Astrocyte (in vitro differentiated cells and primary cell): ENCODE results near the gene NMRK1. TPM values are rescaled to one million over a fixed set of nuclear protein-coding genes. Genes with fewer than 3 reads are reported as not detected.

Experiments
- DNase-seq: peaks from one replicate; pipeline ENCODE4 v3.0.0-alpha.2; 2010; ENCODE audit warnings: low read depth
- FAIRE-seq: peaks from 2 replicates; lab custom pipeline; 2011; peaks lifted over from hg19 to GRCh38; lab: Jason Lieb, UNC
- H2AFZ ChIP-seq: 2 replicates; pipeline ENCODE4 v1.6.0; 2012; ENCODE audit warnings: low read depth, low read length, inconsistent platforms
- H3K27ac ChIP-seq: 2 replicates; pipeline ENCODE4 v1.5.1; 2011; ENCODE audit warnings: low read depth, low read length, inconsistent platforms
- H3K27me3 ChIP-seq: 2 replicates; pipeline ENCODE4 v1.6.0; 2011; ENCODE audit warnings: low read length, inconsistent platforms; ENCODE audit not compliant: insufficient read depth
- H3K36me3 ChIP-seq: 2 replicates; pipeline ENCODE4 v1.5.1; 2011; ENCODE audit warnings: low read length, inconsistent platforms; ENCODE audit not compliant: insufficient read depth
- H3K4me1 ChIP-seq: 2 replicates; pipeline ENCODE4 v1.5.1; 2011; ENCODE audit warnings: low read length, inconsistent platforms; ENCODE audit not compliant: insufficient read depth
- H3K4me2 ChIP-seq: 2 replicates; pipeline ENCODE4 v1.6.0; 2012; ENCODE audit warnings: low read length, inconsistent platforms
- H3K4me3 ChIP-seq: 2 replicates; pipeline ENCODE4 v1.5.1; 2011; ENCODE audit warnings: low read depth, mild to moderate bottlenecking, low read length, inconsistent platforms; ENCODE audit not compliant: insufficient read depth
- H3K79me2 ChIP-seq: 2 replicates; pipeline ENCODE4 v1.6.0; 2012; ENCODE audit warnings: mild to moderate bottlenecking, low read length, inconsistent platforms; ENCODE audit not compliant: insufficient read depth
- H3K9ac ChIP-seq: 2 replicates; pipeline ENCODE4 v1.6.0; 2012; ENCODE audit warnings: mild to moderate bottlenecking, low read length, inconsistent platforms
- H3K9me3 ChIP-seq: 2 replicates; pipeline ENCODE4 v1.5.1; 2012; ENCODE audit warnings: low read depth, mild to moderate bottlenecking, low read length, inconsistent platforms; ENCODE audit not compliant: insufficient read depth
- H4K20me1 ChIP-seq: 2 replicates; pipeline ENCODE4 v1.6.0; 2012; ENCODE audit warnings: low read length, inconsistent platforms; ENCODE audit not compliant: insufficient read depth
- H3K27ac Mint-ChIP-seq: one replicate; pipeline ENCODE4 v1.8.0; 2021; ENCODE audit warnings: mild to moderate bottlenecking, mixed read lengths; ENCODE audit not compliant: unreplicated experiment
- H3K27me3 Mint-ChIP-seq: one replicate; pipeline ENCODE4 v1.8.0; 2021; ENCODE audit warnings: low read depth, mixed read lengths; ENCODE audit not compliant: unreplicated experiment
- H3K36me3 Mint-ChIP-seq: one replicate; pipeline ENCODE4 v1.8.0; 2021; ENCODE audit warnings: low read depth, mixed read lengths; ENCODE audit not compliant: unreplicated experiment
- H3K4me1 Mint-ChIP-seq: one replicate; pipeline ENCODE4 v1.8.0; 2021; ENCODE audit warnings: low read depth, mixed read lengths; ENCODE audit not compliant: unreplicated experiment
- H3K4me3 Mint-ChIP-seq: one replicate; pipeline ENCODE4 v1.8.0; 2021; ENCODE audit warnings: mild to moderate bottlenecking, moderate library complexity, mixed read lengths; ENCODE audit not compliant: unreplicated experiment
- H3K9me3 Mint-ChIP-seq: one replicate; pipeline ENCODE4 v1.8.0; 2021; ENCODE audit warnings: mild to moderate bottlenecking, mixed read lengths; ENCODE audit not compliant: unreplicated experiment
- EZH2 ChIP-seq: IDR thresholded peaks from 2 replicates; pipeline ENCODE4 v1.6.1; 2012; ENCODE audit warnings: mild to moderate bottlenecking, low read length, inconsistent platforms; ENCODE audit not compliant: insufficient read depth
- total RNA-seq: library from RNA; stranded (reverse); gene quantifications from 2 replicates; pipeline ENCODE4 v1.2.1, GENCODE V29; 2021
- TF ChIP-seq, protein P1 (sequence below): IDR thresholded peaks from 2 replicates; pipeline ENCODE4 v1.5.1; 2011; ENCODE audit warnings: low read depth, mild to moderate bottlenecking, inconsistent platforms, low read length, moderate library complexity; ENCODE audit not compliant: insufficient read depth

Gene NMRK1
- total RNA-seq, 1 donor from 2014 or later, result 15.2 TPM

DNA sequence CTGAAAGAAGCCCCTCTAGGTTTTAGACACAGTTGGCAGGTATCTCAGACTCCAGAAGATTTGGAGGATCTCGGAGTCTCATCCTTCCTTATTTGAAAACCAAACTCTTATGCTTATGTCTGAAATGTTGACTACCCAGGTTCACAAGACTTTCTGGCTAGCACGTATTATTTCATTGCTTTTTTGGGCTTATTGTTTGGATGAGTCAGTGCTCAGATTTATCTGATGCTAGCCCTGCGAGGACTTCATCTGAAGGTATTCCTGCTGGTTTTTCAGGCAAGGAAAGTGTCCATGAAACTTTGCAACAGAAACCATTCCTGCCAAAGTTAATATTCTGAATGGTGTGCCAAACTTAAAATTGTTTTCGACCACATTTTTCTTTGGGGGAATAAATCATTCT is 8.8 kb upstream of the NMRK1 start:
- Histone ChIP-seq H2AFZ (no peak overlapping the region), H3K4me3 (no peak overlapping the region), H3K9me3 (no peaks in the 10 kb centered on the region), H3K36me3 (no peaks in the 10 kb centered on the region), H4K20me1 (peaks cover 44% of the 10 kb centered on the region), H3K27me3 (no peaks in the 10 kb centered on the region), H3K9ac (no peak overlapping the region), H3K27ac (no peak overlapping the region), H3K4me2 (peak overlapping the region; percentile 9), H3K4me1 (peaks cover 8% of the 10 kb centered on the region), H3K79me2 (peaks cover 81% of the 10 kb centered on the region)
- H3K36me3 Mint-ChIP-seq, result peaks cover 5% of the 10 kb centered on the region
- TF ChIP-seq EZH2, result no peak
- TF ChIP-seq, protein P1, sequence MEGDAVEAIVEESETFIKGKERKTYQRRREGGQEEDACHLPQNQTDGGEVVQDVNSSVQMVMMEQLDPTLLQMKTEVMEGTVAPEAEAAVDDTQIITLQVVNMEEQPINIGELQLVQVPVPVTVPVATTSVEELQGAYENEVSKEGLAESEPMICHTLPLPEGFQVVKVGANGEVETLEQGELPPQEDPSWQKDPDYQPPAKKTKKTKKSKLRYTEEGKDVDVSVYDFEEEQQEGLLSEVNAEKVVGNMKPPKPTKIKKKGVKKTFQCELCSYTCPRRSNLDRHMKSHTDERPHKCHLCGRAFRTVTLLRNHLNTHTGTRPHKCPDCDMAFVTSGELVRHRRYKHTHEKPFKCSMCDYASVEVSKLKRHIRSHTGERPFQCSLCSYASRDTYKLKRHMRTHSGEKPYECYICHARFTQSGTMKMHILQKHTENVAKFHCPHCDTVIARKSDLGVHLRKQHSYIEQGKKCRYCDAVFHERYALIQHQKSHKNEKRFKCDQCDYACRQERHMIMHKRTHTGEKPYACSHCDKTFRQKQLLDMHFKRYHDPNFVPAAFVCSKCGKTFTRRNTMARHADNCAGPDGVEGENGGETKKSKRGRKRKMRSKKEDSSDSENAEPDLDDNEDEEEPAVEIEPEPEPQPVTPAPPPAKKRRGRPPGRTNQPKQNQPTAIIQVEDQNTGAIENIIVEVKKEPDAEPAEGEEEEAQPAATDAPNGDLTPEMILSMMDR, result no peak
- H3K4me1 Mint-ChIP-seq, result peaks cover 18% of the 10 kb centered on the region
- H3K4me3 Mint-ChIP-seq, result no peak overlapping the region
- DNase-seq (peak; percentile 23), FAIRE-seq (no peak)
- H3K27ac Mint-ChIP-seq, result peak overlapping the region; percentile 47
- no peaks in the 10 kb centered on the region for H3K9me3 Mint-ChIP-seq
- no peaks in the 10 kb centered on the region for H3K27me3 Mint-ChIP-seq

DNA sequence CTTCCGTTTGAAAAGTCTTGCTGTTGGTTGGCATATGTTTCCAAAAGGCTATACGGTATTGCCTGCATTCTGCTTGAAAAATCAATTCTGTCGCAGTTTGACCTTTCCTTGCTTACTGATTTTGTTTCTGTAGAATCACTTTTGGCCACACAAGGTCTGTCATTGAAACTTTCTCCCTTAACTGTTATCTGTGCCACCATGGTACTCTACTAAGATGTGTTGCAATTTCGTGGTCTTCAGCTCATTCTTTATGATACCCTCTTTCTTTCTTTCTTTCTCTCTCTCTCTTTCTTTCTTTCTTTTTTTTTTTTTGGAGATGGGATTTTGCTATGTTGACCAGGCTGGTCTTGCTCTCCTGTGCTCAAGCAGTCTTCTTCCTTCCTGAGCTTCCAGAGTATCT is 4.8 kb upstream of the NMRK1 start:
- no peaks in the 10 kb centered on the region for H3K9me3 ChIP-seq
- FAIRE-seq (no peak), DNase-seq (no peak)
- H3K27ac ChIP-seq, result no peak overlapping the region
- peaks cover 28% of the 10 kb centered on the region for H3K4me1 Mint-ChIP-seq
- H3K4me3 ChIP-seq, result no peak overlapping the region
- H2AFZ ChIP-seq, result no peak overlapping the region
- H3K4me2 ChIP-seq, result no peak overlapping the region
- H3K27me3 ChIP-seq, result no peaks in the 10 kb centered on the region
- no peak overlapping the region for H3K9ac ChIP-seq
- H3K36me3 Mint-ChIP-seq, result no peaks in the 10 kb centered on the region
- TF ChIP-seq EZH2, result no peak
- TF ChIP-seq, protein P1, result no peak
- peaks cover 43% of the 10 kb centered on the region for H4K20me1 ChIP-seq
- H3K4me3 Mint-ChIP-seq, result no peak overlapping the region
- H3K79me2 ChIP-seq, result peaks cover 78% of the 10 kb centered on the region
- no peaks in the 10 kb centered on the region for H3K27me3 Mint-ChIP-seq
- no peaks in the 10 kb centered on the region for H3K36me3 ChIP-seq
- no peak overlapping the region for H3K27ac Mint-ChIP-seq
- H3K4me1 ChIP-seq, result peaks cover 14% of the 10 kb centered on the region
- no peaks in the 10 kb centered on the region for H3K9me3 Mint-ChIP-seq

DNA sequence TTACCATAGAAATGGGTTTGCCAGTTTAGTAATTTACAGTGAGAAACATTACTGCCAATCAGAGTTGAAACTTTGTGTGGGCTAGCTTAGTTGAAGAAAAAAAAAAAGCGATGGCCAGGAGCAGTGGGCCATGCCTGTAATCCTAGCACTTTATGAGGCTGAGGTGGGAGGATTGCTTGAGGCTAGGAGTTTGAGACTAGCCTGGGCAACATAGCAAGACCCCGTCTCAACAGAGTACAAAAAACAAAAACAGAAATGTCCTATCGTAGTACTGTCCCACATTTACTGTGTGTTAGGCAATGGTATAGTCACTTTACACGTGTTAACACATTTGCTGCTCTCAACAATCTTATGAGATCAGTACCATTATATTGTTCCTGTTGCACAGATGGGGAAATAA is 2.6 kb upstream of the NMRK1 start:
- Histone ChIP-seq H3K4me3 (no peak overlapping the region), H3K27me3 (no peaks in the 10 kb centered on the region), H3K4me1 (peaks cover 13% of the 10 kb centered on the region), H3K9ac (no peak overlapping the region), H3K4me2 (no peak overlapping the region), H4K20me1 (peaks cover 34% of the 10 kb centered on the region), H3K9me3 (no peaks in the 10 kb centered on the region), H2AFZ (no peak overlapping the region), H3K27ac (no peak overlapping the region), H3K36me3 (no peaks in the 10 kb centered on the region), H3K79me2 (peaks cover 67% of the 10 kb centered on the region)
- H3K9me3 Mint-ChIP-seq, result no peaks in the 10 kb centered on the region
- no peak for TF ChIP-seq EZH2
- H3K4me1 Mint-ChIP-seq, result peaks cover 18% of the 10 kb centered on the region
- no peaks in the 10 kb centered on the region for H3K27me3 Mint-ChIP-seq
- peak overlapping the region; percentile 96 for H3K4me3 Mint-ChIP-seq
- H3K27ac Mint-ChIP-seq, result no peak overlapping the region
- H3K36me3 Mint-ChIP-seq, result no peaks in the 10 kb centered on the region
- DNase-seq (no peak), FAIRE-seq (no peak)
